Fibroblast of skin of scalp (primary cell): ENCODE measurements around the gene ADD1. TPM values are rescaled to one million over a fixed set of nuclear protein-coding genes. Genes with fewer than 3 reads are reported as not detected.
A peak's percentile ranks its signal among the peaks of the same experiment; 100 is the strongest.

Experiments
- DNase-seq: peaks from one replicate; pipeline ENCODE4 v3.0.0-alpha.2; 2013
- polyA plus RNA-seq, 2 experiments: library from polyadenylated mRNA; unstranded; fragments of 120-200 nt; gene quantifications; one replicate each; pipeline ENCODE4 v1.2.1, GENCODE V29; 2013; ENCODE audit not compliant: insufficient read length in 2 of 2

The ADD1 gene, protein sequence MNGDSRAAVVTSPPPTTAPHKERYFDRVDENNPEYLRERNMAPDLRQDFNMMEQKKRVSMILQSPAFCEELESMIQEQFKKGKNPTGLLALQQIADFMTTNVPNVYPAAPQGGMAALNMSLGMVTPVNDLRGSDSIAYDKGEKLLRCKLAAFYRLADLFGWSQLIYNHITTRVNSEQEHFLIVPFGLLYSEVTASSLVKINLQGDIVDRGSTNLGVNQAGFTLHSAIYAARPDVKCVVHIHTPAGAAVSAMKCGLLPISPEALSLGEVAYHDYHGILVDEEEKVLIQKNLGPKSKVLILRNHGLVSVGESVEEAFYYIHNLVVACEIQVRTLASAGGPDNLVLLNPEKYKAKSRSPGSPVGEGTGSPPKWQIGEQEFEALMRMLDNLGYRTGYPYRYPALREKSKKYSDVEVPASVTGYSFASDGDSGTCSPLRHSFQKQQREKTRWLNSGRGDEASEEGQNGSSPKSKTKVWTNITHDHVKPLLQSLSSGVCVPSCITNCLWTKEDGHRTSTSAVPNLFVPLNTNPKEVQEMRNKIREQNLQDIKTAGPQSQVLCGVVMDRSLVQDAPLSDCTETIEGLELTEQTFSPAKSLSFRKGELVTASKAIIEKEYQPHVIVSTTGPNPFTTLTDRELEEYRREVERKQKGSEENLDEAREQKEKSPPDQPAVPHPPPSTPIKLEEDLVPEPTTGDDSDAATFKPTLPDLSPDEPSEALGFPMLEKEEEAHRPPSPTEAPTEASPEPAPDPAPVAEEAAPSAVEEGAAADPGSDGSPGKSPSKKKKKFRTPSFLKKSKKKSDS
- polyA plus RNA-seq (2013, experiment 1 of 2; ENCODE audit: insufficient read length) = 178 TPM
- polyA plus RNA-seq (2013, experiment 2 of 2; ENCODE audit: insufficient read length) = 181 TPM

DNA sequence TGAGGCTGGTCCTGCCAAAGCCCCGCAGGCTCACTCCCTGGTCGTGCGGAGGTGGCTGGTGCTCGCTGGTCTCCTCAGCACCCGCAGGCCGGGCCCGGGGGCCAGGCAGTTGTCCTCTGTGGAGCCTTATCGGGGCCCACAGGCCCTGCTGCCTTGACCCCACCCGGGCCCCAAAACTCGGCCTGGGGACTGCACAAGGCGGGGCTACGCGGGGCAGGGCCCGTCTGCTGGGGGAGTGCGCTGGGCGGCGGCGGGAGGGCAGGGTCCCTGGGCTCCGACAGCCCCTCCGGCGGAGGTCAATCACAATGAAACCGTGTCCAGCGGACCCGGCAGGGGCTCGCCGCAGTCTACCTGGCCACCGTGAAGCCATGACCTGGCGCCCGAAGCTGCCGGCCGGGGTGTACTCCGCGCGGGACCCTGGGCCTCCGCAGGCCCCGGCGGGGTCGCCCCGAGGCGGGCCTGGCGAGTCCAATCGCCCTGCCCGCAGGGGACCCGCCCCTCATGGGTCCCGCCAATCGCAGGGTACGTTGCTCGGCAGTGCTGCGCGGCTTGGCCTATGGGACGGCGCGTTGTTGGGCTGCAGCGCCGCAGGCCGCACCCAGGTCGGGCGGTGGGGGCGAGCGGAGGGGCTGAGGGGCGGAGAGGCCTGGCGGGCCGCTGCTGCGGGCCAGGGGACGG is at the start of gene ADD1:
ADD1 (plus strand) TSS at position 582 of the 678 bp plus-strand sequence. CDS start 32,072 bp downstream, outside the sequence.
- DNase-seq = peak; percentile 92

DNA sequence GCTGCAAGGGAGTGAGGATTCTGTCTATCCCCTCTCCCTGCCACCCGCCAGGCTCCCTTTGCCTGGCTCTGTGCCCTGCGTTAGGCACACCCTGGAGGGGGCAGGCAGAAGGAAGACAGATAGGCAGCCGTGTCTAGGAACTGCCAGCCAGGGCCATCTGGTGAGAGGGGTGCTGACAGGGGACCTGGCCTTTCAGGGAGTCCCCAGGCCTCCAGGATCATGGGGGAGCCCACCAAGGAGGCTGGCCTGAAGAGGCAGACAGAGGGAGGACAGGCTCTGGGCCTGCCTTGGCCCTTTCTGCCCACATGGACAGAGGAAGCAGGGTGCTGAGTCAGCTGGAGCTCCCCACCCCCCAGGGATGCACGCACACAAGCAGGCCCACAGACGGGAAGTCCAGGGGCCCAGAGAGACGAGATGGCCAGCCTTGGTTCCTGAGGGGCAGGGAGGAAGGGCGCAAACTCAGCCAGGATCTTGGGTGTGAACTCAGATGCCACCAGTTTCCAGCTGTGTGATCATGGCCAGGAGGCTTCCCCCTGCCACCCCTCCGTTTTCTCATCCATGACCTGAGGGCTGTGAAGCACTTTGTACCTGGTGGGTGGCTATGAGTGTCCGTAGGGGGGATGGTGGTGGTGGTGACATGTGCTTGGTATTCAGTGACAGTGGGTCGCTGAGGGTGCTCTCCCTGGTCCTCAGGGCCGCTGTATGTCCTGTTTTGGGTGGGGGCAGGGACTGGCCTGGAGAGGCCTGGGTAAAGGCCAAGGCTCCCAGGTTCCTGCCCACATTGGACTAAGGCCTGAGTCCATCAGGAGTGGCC is 49.0 kb upstream of the ADD1 start:
- peak; percentile 68 for DNase-seq

DNA sequence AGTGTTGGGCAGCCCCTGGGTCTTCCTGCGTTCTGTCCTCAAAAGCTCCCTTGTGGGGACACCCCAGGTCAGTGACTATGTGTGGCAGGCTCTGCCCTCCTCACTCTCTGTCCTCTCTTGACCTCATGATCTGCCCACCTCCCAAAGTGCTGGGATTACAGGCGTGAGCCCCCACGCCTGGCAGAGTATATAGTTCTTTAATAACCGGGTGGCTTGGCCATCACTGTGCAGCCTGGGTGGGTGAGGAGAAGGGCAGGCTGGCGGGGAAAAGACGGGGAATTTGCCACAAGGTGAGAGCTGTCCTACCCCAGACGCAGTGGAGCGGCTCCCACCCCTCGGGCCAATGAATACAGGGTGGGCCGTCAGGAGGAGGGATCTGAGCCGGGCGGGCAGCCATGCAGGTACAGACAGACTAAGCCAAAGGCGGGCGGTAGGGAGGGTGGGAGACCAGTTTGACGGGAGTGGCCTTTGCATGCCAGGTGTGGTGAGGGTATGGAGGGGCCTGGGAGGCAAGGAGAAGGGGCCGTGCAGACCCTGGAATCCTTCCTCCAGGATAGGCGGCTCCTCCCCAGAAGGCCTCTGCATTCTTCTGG is 48.2 kb upstream of the ADD1 start:
- DNase-seq = no peak

DNA sequence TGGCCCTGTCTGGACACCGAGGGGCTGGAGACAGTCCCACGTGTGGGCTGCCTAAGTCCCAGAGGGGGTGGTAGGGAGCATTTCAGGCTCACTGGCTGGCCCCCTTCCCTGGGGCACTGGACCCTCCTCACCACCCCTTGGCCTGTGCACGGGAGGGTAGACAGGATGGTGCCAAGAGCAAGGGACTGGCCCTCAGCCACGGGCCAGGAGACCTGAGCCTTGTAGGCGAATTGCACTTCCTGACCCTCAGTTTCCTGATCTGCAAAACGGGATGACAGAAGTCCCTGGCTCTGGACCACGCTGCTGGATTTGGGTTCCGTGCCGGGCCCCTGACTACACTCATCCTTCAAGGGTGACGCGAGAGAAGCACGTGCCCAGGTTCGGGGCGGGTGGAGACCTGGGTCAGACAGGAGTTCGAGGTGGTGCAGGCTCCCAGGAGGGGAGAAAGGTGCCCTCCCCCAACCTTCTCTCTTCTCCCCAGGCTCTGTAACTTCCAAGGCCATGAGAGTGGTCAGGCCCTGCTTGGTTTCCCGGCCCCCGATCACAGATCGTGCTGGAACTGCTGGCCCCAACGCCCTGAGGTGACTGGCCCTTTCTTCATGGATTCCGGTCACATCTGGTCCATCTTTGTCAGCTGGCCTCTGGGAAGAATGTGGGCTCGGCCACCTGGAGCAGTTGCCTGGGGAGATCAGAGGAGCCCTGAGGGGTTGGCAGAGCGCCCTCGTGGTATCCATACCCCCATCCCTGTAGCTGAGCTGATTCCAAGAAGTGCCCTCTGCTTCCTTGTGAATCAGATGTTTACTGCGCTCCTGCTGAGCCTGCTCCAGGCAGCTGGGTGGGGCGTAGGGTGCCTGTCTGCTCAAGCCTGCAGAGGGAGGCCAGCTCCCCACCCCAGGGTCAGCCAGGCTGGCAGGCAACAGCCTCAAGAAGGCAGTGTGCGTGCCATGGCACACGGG is 47.5 kb upstream of the ADD1 start:
- DNase-seq = peak; percentile 24

DNA sequence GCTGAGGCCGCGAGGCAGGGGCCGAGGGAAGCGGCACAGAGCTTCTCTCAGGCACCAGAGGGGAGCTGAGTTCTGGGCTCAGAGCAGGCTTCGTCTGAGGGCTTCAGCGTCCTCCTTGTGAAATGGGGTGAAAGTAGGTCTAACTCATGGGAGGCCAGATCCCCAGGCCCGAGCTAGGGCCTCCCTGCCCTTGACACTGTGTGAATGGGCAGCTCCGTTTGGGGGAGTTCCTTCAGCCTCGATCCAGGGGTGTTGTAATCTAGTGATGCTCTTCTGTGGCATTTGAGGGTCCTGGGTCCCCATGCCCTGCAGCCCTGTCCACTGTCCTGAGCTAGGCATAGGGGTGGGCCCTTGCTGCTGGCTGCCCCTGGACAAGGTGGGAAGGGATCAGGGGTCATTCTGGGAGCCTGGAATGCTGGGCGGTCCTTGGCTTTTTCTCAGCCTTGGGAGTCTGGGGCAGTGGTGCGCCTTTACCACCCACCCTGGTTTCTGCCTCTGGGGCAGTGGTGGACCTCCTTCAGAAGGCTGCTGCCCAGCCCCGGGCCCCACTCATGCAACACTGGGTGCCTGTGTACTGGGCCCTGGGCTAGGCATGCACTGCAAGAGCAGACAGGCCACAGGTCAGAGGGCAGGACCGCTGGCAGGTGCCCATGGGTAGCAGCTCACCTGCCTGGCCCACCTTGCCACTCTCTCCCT is 46.6 kb upstream of the ADD1 start:
- DNase-seq = no peak

DNA sequence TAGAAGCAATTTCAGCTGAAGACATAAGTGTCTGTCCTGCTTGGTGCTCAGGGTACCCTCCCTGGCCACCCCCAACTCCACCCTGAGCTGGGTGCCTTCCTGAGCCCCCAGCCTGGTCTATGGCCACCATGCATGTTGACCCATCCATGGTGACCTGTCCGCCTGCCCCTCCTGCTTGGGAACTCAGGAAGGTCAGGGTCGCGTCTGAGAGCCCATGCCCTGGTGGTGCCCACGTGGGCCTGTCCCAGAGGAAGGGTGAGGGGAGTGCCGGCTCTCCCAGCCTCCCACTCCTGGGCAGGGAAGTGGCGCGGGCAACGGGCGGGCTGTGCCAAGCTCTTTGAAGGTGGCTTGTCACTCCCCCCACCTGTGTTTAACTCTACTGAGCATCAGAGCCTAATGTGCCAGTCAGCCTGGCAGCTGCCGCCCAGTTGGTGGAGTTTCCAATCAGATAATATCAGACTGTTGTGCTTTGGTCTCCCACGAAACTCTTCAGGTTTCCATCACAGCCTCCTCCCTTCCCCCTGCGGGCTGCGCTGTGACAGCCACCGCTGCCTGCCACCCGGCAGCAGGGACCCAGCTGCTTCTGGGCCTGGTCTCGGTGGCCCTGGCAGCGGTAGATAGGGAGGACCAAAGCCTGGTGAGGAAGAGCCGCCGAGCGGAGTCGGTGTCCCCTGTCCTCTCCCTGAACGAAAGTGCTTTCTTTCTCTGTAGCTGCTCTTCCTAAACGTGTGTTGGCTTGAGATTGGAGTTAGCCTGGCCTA is 45.9 kb upstream of the ADD1 start:
- DNase-seq = no peak

DNA sequence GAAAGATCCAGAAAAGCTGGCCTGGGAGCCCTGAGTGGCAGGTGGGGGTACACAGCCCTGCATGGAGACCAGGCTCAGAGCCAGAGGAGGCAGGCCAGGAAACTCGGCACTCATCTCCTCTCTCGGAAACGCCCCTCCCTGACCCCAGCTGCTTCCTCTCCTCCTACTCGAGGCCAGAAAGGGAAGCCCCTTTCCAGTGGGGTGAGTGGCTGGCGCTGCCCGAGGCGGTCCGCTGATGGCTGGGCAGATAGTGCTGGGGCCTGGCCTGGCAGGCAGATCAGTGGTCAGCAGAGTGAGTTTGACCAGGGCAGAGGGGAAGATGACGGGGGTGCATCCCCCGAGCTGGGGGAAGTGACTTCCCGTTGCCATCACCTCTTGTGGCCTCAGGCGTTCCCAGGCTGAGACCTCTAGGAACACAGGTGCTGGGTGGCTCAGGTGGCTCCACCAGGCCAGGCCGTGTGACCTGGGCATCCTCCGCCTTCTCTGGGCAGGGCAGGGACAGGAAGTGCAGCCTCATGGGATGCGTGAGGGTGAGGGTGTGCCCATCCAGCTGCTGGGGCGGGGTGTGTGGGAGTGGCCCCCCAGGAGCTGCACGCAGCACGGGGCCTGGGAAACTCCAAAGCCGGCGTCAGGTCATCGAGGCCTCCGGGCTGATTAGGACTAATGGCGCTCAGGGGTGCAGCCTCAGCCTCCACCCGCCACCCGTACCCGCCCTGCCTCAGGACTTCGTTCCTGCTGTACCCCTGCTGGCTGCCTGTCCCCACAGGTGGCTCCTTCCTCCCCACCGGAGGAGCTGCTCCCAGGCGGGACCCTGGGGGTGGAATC is 45.0 kb upstream of the ADD1 start:
- no peak for DNase-seq

DNA sequence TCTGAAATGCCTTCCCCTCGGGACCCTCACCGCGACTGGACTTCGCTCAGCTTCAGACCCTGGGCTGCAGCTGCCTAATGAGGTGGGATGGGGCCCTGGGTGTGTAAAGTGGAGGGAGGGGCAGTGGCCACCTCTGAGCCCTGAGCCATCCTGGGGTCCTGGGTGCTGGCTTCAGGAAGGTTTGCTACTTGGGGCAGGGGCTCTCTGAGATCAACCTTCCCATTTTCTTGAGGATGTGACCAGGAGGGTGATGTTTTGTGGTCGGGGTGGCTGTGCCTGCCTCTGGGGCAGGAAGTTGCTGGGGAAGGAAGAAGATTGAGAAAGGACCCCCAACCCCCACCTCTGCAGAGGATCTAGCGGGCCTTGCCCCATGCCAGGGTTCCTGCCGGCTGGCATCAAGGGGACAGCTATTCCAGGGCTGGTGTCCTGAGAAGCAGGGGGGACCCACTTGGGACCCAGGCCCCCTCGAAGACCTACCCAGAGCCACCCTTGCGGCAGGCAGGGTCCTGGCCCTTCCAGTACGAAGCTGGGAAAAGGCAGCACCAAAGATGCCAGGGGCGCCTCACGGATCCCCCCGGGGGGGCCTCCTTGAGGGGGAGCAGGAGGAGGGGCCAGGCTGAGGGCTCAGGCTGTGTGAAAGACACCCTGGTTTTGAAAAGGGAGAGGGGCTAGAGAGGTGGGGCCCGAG is 44.3 kb upstream of the ADD1 start:
- DNase-seq = no peak

DNA sequence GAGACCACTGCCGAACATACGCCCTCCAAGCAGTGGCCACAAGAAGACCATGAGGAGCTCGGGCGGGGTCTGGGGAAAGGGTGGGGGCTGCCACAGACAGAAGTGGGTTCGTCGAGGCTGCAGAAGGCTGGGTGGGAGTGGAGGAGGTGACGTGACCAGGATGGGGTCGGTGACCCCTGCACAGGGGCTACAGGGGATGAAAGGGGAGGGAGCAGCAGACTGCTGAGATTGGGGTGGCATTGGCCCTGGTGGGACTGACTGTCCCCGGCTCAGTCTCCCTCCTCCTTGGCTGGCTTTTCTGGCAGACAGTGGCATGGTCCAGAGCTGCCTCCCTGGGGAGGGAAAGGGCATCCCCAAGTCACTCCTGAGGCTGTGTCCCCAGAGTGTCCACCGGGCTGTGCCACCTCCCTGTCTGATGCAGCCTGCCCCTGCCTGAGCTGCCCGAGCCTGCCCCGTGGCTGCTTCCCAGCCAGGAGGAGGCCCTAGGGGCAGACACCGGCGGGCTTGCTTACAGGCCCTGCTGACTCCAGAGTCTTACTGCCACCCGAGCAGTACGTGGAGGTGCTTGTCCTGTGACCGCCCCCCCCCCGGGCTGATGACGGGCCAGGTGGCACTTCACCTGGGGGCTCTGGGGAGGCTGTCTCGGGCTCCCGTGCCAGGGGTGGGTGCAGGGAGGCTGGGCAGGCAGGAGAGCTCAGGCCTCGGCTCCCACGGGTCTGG is 43.5 kb upstream of the ADD1 start:
- peak; percentile 7 for DNase-seq

DNA sequence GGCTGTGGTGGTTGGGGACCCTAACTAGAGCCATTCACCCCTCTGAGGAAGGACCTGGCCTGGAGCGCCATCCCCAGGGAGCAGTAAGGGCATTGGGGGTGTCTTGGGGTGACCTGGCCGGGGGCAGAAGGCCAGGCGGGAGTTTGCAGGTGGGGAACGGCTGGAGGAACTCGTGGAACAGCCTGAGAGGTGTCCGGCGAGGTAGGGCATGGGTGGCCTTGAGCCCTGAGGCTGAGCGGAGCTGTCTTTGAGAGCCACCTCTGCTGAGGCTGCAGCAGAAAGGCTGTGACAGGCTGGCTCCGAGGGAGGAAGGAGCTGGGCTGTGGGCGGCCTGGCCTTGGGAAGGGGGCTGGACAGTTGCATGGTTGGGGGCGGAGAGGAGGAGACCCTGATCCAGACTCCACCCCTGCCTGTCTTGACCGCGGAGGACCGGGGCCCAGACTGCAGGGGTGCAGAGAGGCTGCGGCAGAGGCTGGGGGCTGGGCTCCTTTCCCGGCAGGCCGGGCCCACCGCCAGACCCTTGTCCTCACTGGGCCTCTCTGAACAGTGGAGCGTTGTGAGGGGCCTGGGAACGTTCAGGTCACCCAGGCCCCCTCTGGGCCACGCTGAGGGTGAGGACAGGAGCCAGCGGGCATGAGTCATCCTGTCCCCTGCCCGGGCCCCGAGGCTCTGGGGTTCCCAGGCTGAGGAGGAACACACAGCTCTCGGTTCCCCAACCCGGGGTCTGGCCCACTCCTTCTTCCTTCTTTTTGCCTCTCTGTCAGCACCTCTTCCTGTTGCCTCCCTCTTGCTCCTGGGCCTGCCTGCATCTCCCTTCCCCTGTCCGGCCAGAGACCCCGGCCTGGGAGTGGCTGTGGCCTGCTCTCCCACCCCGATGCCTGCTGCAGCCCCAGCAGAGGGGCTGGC is 42.7 kb upstream of the ADD1 start:
- peak; percentile 62 for DNase-seq

DNA sequence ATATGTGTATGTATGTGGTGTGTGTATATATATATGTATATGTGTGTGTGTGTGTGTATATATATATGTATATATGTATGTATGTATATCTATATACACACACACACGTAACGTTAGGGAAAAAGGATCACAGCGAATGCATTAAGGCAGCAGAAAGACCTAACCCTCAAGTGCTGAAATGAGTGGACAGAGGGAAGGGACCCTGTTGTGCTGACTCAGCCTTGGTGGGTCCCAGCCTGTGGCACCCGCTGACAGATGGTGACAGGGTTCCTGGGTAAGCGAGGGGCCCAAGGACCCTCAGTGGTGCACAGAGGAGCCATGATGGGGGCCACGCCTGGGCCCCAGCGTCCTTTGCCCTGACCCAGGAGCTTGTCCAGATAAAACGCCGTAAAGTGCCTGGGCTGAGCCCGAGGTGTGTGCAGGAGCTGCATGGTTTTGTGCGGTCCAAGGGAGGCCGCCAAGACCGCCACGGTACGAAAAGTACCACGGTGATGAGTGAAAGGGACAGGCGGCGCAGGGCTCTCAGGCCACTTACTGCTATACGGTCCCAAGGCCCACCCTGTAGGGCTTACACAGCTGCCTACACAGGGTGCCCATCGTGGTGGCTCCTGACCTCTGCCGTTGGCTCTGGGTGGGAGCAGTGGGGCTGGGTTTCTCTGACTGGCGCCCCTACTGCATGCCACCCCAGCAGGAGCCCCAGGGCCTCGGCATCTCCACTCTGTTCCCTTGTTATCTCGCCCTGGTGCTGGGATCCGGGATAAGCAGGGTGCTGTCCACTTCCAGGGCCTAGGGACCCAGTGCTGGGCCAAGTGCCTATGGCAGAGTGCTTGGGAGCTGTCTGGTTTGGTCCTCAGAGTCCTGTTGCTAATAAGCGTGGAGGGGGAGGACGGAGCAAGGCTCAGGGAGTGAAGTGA is 40.8 kb upstream of the ADD1 start:
- no peak for DNase-seq

DNA sequence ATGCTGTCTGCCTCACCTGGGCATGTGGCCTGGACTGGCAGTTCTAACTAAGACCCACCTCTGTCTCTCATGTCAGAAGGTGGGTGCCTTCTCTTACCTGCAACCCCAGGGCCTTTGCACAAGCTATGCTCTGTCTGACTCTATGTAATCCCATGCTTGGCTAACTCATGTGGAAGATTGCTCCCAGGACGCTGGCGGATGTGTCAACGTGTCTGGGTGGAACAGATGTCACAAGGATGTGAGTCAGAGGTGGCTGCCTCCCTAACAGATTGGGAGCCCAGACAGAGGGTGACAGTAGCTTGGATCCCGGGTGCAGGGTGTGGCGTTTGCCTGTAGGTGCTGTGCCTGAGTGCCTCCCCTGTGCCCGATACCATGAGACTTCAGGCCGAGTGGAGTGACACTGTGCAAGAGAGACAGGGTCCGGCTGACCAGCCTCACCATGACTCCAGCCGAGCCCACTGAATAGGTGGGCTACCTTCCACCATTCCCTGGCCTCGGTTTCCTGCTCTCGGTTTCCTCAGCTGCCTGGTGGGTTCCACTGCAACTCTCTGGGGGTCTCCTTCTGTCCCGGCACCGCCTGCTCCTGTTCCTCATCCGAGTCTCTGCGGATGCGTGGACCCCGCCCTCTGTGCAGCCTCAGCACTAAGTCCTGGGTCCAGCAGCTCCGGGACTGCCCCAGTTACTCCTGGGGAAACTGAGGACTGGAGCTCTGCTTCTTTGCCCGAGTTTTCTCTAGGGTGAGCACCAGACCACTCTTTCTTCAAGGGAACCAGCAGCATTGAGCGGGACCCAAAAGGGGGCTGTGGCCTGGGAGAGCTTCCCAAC is 39.8 kb upstream of the ADD1 start:
- peak; percentile 19 for DNase-seq

DNA sequence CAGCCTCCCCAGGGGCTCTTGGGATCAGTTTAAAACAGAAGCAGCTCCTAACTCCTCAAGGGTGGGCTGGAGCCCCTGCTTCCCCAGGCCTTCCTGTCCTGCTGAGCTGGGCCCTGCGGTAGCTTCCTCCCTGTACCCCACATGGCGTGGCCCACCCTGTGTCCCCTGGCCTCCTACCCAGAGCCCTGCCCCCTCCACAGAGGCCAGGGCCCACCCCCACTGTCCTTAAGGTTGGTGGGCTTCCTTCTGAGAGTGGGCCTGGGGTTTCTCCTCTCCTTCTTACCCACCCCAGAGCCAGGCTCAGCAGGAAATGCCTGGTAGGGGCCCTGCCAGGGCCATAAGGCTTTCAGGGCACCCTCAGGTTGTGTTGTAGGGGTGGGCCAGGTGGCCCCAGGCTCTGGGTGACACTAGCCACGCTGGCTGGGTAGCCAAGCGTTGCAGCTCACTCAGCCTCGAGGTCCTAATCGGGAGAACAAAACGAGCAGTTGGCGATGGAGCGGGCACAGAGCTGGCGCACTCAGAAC is 39.1 kb upstream of the ADD1 start:
- no peak for DNase-seq
